MM.1S (cell line): ENCODE measurements around the gene USPL1.
"Not testable (repeated sequence)": the region's sequence is repeated elsewhere in the genome, so short reads cannot be mapped to it uniquely, and the experiment has no call there.

Source experiments
- DNase-seq: peaks from one replicate; pipeline ENCODE4 v3.0.0-alpha.2; 2015
- H2AFZ ChIP-seq: fragments of 300-600 bp; sonication (generic); 2 replicates; pipeline ENCODE4 v1.6.0; 2016; ENCODE audit warnings: antibody characterized with exemption, low read length
- H3F3A ChIP-seq: fragments of 300-600 bp; sonication (generic); 2 replicates; pipeline ENCODE4 v1.6.1; 2016; ENCODE audit warnings: mild to moderate bottlenecking, antibody characterized with exemption, low read length, moderate library complexity, mixed read lengths; ENCODE audit not compliant: insufficient read depth
- H3K27ac ChIP-seq: fragments of 300-600 bp; sonication (generic); 2 replicates; pipeline ENCODE4 v1.5.1; 2016; ENCODE audit warnings: mild to moderate bottlenecking, low read length
- H3K27me3 ChIP-seq: fragments of 300-600 bp; sonication (generic); replicated peaks from 2 replicates; pipeline ENCODE4 v1.6.0; 2016; ENCODE audit warnings: low read length; ENCODE audit not compliant: insufficient read depth
- H3K36me3 ChIP-seq: fragments of 300-600 bp; sonication (generic); replicated peaks from 2 replicates; pipeline ENCODE4 v1.6.1; 2016; ENCODE audit warnings: mild to moderate bottlenecking, low read length, mixed read lengths; ENCODE audit not compliant: insufficient read depth
- H3K4me1 ChIP-seq: fragments of 300-600 bp; sonication (generic); 2 replicates; pipeline ENCODE4 v1.6.1; 2016; ENCODE audit warnings: low read length, mixed read lengths
- H3K4me2 ChIP-seq: fragments of 300-600 bp; sonication (generic); 2 replicates; pipeline ENCODE4 v1.6.0; 2016; ENCODE audit warnings: low read depth, low read length
- H3K4me3 ChIP-seq: fragments of 300-600 bp; sonication (generic); 2 replicates; pipeline ENCODE4 v1.5.1; 2016; ENCODE audit warnings: low read length, mixed read lengths
- H3K79me2 ChIP-seq: fragments of 300-600 bp; sonication (generic); 2 replicates; pipeline ENCODE4 v1.6.1; 2016; ENCODE audit warnings: mixed run types, low read length, mixed read lengths
- H3K9ac ChIP-seq: fragments of 300-600 bp; sonication (generic); 2 replicates; pipeline ENCODE4 v1.6.1; 2016; ENCODE audit warnings: low read length, mixed read lengths
- H3K9me2 ChIP-seq: fragments of 300-600 bp; sonication (generic); replicated peaks from 2 replicates; pipeline ENCODE4 v1.6.1; 2016; ENCODE audit warnings: mild to moderate bottlenecking, low read length, mixed read lengths; ENCODE audit not compliant: insufficient read depth
- H3K9me3 ChIP-seq: fragments of 300-600 bp; sonication (generic); replicated peaks from 2 replicates; pipeline ENCODE4 v1.6.1; 2016; ENCODE audit warnings: mild to moderate bottlenecking, low read length, mixed read lengths; ENCODE audit not compliant: insufficient read depth
- H4K20me1 ChIP-seq: fragments of 300-600 bp; sonication (generic); 2 replicates; pipeline ENCODE4 v1.6.1; 2016; ENCODE audit warnings: mild to moderate bottlenecking, low read length, moderate library complexity, mixed read lengths; ENCODE audit not compliant: insufficient read depth
- CTCF ChIP-seq: fragments of 300-600 bp; sonication (generic); IDR thresholded peaks from 2 replicates; pipeline ENCODE4 v1.5.1; 2016; ENCODE audit warnings: antibody characterized with exemption, low read length, mixed read lengths
- EZH2 ChIP-seq: fragments of 300-600 bp; sonication (generic); optimal IDR thresholded peaks from 2 replicates; pipeline ENCODE3; 2017; ENCODE audit warnings: low read depth, mild to moderate bottlenecking, antibody characterized with exemption, low read length, mixed read lengths
- EZH2phosphoT487 ChIP-seq: fragments of 300-600 bp; sonication (generic); IDR thresholded peaks from 2 replicates; pipeline ENCODE4 v1.6.1; 2018; ENCODE audit warnings: antibody characterized with exemption, low read length

USPL1 gene

DNA sequence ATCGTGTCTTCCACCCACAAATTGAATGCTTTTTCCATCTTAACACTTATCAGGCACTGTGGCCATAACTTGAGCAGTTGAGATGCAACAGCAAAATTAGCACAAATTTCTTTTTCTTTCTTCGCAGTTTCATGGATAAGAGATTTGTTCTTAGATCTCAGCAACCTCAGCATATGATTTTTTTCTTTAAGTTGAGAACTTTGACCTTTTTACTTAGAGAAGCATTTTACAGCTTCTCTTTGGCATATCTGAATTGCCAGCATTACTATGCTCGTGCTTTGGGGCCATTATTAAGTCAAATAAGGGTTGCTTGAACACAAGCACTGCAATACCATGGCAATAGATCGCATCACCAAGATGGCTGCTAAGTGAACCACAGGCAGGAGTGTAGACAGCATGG is 16.1 kb downstream of the USPL1 start:
- Histone ChIP-seq H3K4me2 (no peak overlapping the region), H4K20me1 (no peaks in the 10 kb centered on the region), H2AFZ (no peak overlapping the region), H3K27me3 (no peaks in the 10 kb centered on the region), H3K9me3 (no peaks in the 10 kb centered on the region), H3K27ac (no peak overlapping the region), H3F3A (no peaks in the 10 kb centered on the region), H3K79me2 (peaks cover 86% of the 10 kb centered on the region), H3K9me2 (no peaks in the 10 kb centered on the region), H3K4me1 (peaks cover 4% of the 10 kb centered on the region; the same call in 1 of the 2 replicates), H3K36me3 (no peaks in the 10 kb centered on the region; the same call in 1 of the 2 replicates), H3K9ac (no peak overlapping the region), H3K4me3 (no peak overlapping the region)
- DNase-seq: no peak
- no peak for TF ChIP-seq EZH2phosphoT487

DNA sequence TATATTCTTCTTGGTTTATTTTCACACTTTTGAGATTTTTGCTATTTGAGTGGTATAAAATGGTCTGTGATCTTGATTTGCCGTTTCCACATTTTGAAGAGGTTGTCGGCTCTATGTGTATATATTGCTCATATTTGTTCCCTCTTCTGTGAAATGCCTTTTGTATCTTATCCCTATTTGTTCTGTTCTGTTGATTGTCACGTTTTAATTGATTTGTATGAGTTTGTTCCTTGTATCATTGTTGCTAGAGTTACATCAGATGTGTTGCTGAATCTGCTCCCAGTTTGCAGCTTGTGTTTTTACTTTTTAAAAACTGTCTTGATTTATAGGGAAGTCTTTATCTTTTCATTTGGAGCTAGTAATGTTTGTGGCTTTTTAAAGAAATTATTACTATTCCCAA is 17.1 kb downstream of the USPL1 start:
- no peak overlapping the region for H3K9ac ChIP-seq

DNA sequence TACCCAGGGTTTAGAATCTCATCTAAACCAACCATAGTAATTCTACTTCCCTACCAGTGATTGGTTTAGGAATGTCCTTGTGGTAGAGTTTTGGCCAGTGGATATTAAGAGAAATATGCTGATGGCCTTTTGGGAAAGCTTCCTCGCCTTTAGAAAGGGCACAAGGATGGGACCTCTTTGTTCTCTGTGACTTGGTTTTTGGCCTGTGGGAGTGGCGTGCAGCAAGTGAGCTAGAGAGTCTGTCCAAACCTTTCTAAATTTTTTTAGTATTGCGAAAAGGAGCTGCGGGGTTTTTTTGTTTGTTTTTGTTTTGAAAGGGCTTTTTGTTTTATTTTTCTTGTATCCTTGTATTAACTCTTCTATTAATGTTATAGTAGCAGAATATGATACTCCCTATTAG is 20.6 kb downstream of the USPL1 start:
- H3K79me2 ChIP-seq: peaks cover 70% of the 10 kb centered on the region

More for the DNA sequence above, 17.1 kb downstream of the USPL1 start:
- no peak overlapping the region for H3K27ac ChIP-seq
- H4K20me1 ChIP-seq: no peaks in the 10 kb centered on the region
- H3K27me3 ChIP-seq: no peaks in the 10 kb centered on the region
- no peaks in the 10 kb centered on the region for H3K9me3 ChIP-seq
- no peaks in the 10 kb centered on the region for H3F3A ChIP-seq
- H2AFZ ChIP-seq: no peak overlapping the region
- H3K9me2 ChIP-seq: no peaks in the 10 kb centered on the region
- H3K79me2 ChIP-seq: peaks cover 82% of the 10 kb centered on the region
- no peak overlapping the region for H3K4me2 ChIP-seq
- DNase-seq: no peak
- H3K4me3 ChIP-seq: no peak overlapping the region
- H3K36me3 ChIP-seq: no peaks in the 10 kb centered on the region; the same call in 1 of the 2 replicates
- no peak for TF ChIP-seq EZH2
- peaks cover 4% of the 10 kb centered on the region; the same call in 1 of the 2 replicates for H3K4me1 ChIP-seq

GRCh38 chr13:30639671-30640070 is 22.0 kb downstream of the USPL1 start:
- Histone ChIP-seq H3K9me3 (no peaks in the 10 kb centered on the region), H3K27me3 (no peaks in the 10 kb centered on the region), H3K27ac (no peak overlapping the region), H3K36me3 (no peaks in the 10 kb centered on the region; the same call in 1 of the 2 replicates), H3F3A (no peaks in the 10 kb centered on the region), H3K9me2 (no peaks in the 10 kb centered on the region), H2AFZ (no peak overlapping the region), H3K79me2 (peaks cover 57% of the 10 kb centered on the region), H4K20me1 (no peaks in the 10 kb centered on the region), H3K4me3 (no peak overlapping the region), H3K4me1 (no peaks in the 10 kb centered on the region), H3K9ac (no peak overlapping the region), H3K4me2 (no peak overlapping the region)
- no peak for TF ChIP-seq CTCF
- no peak for TF ChIP-seq EZH2phosphoT487
- no peak for TF ChIP-seq EZH2
- no peak for DNase-seq

More for the DNA sequence above, 20.6 kb downstream of the USPL1 start:
- Histone ChIP-seq H3K27me3 (no peaks in the 10 kb centered on the region), H3K27ac (no peak overlapping the region), H4K20me1 (no peaks in the 10 kb centered on the region), H3K4me3 (no peak overlapping the region), H3F3A (no peaks in the 10 kb centered on the region), H3K36me3 (no peaks in the 10 kb centered on the region; the same call in 1 of the 2 replicates), H3K9ac (no peak overlapping the region), H2AFZ (no peak overlapping the region), H3K9me3 (no peaks in the 10 kb centered on the region), H3K4me1 (no peaks in the 10 kb centered on the region), H3K4me2 (no peak overlapping the region), H3K9me2 (no peaks in the 10 kb centered on the region)
- no peak for TF ChIP-seq EZH2phosphoT487
- TF ChIP-seq CTCF: no peak
- no peak for TF ChIP-seq EZH2
- DNase-seq: no peak

- H3K9me3 ChIP-seq, H3K4me3 ChIP-seq, DNase-seq, H3K4me1 ChIP-seq, H3K9ac ChIP-seq, H2AFZ ChIP-seq, H3K36me3 ChIP-seq, H3K4me2 ChIP-seq, H3K27ac ChIP-seq, H3K27me3 ChIP-seq, H3K9me2 ChIP-seq, H3F3A ChIP-seq, H4K20me1 ChIP-seq: not testable (repeated sequence)
- H3K79me2 ChIP-seq: peaks cover 42% of the 10 kb centered on the region
Measured at GRCh38 chr13:30641173-30641572, 23.5 kb downstream of the USPL1 start.
